OCI-LY7 (cell line): ENCODE results near the gene AP1G2.
"Not testable (repeated sequence)": the region's sequence is repeated elsewhere in the genome, so short reads cannot be mapped to it uniquely, and the experiment has no call there.

Experiments
- EZH2phosphoT487 ChIP-seq: fragments of 200-600 bp; sonication (generic); IDR thresholded peaks from 2 replicates; pipeline ENCODE4 v1.6.1; 2018; ENCODE audit warnings: low read depth, borderline replicate concordance, mild to moderate bottlenecking, mixed run types, antibody characterized with exemption, low read length, moderate library complexity, mixed read lengths
- TF ChIP-seq, protein P1 (sequence below): fragments of 200-600 bp; sonication (generic); conservative IDR thresholded peaks from 2 replicates; pipeline ENCODE4 v1.5.1; 2014; ENCODE audit warnings: mild to moderate bottlenecking, antibody characterized with exemption, low read length, moderate library complexity, mixed read lengths

DNA sequence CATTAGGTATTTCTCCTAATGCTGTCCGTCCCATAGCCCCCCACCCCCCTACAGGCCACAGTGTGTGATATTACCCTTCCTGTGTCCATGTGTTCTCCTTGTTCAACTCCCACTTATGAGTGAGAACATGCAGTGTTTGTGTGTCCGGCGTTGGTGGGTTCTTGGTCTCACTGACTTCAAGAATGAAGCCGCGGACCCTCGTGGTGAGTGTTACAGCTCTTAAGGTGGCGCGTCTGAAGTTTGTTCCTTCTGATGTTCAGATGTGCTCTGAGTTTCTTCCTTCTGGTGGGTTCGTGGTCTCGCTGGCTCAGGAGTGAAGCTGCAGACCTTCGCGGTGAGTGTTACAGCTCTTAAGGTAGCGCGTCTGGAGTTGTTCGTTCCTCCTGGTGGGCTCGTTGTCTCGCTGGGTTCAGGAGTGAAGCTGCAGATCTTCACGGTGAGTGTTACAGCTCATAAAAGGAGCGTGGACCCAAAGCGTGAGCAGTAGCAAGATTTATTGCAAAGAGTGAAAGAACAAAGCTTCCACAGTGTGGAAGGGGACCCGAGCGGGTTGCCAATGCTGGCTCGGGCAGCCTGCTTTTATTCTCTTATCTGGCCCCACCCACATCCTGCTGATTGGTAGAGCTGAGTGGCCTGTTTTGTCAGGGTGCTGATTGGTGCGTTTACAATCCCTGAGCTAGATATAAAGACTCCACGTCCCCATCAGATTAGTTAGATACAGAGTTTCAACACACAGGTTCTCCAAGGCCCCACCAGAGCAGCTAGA, 16.4 kb upstream of the AP1G2 start:
- TF ChIP-seq, protein P1, sequence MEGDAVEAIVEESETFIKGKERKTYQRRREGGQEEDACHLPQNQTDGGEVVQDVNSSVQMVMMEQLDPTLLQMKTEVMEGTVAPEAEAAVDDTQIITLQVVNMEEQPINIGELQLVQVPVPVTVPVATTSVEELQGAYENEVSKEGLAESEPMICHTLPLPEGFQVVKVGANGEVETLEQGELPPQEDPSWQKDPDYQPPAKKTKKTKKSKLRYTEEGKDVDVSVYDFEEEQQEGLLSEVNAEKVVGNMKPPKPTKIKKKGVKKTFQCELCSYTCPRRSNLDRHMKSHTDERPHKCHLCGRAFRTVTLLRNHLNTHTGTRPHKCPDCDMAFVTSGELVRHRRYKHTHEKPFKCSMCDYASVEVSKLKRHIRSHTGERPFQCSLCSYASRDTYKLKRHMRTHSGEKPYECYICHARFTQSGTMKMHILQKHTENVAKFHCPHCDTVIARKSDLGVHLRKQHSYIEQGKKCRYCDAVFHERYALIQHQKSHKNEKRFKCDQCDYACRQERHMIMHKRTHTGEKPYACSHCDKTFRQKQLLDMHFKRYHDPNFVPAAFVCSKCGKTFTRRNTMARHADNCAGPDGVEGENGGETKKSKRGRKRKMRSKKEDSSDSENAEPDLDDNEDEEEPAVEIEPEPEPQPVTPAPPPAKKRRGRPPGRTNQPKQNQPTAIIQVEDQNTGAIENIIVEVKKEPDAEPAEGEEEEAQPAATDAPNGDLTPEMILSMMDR: not testable (repeated sequence)
- not testable (repeated sequence) for TF ChIP-seq EZH2phosphoT487
